Astrocyte (in vitro differentiated cells and primary cell): Measurements from ENCODE around the gene FA2H. TPM values are rescaled to one million over a fixed set of nuclear protein-coding genes. Genes with fewer than 3 reads are reported as not detected.

ENCODE experiments used
- DNase-seq: peaks from one replicate; pipeline ENCODE4 v3.0.0-alpha.2; 2010; ENCODE audit warnings: low read depth
- FAIRE-seq: peaks from 2 replicates; lab custom pipeline; 2011; peaks lifted over from hg19 to GRCh38; lab: Jason Lieb, UNC
- H2AFZ ChIP-seq: 2 replicates; pipeline ENCODE4 v1.6.0; 2012; ENCODE audit warnings: low read depth, low read length, inconsistent platforms
- H3K27ac ChIP-seq: 2 replicates; pipeline ENCODE4 v1.5.1; 2011; ENCODE audit warnings: low read depth, low read length, inconsistent platforms
- H3K27me3 ChIP-seq: 2 replicates; pipeline ENCODE4 v1.6.0; 2011; ENCODE audit warnings: low read length, inconsistent platforms; ENCODE audit not compliant: insufficient read depth
- H3K36me3 ChIP-seq: 2 replicates; pipeline ENCODE4 v1.5.1; 2011; ENCODE audit warnings: low read length, inconsistent platforms; ENCODE audit not compliant: insufficient read depth
- H3K4me1 ChIP-seq: 2 replicates; pipeline ENCODE4 v1.5.1; 2011; ENCODE audit warnings: low read length, inconsistent platforms; ENCODE audit not compliant: insufficient read depth
- H3K4me2 ChIP-seq: 2 replicates; pipeline ENCODE4 v1.6.0; 2012; ENCODE audit warnings: low read length, inconsistent platforms
- H3K4me3 ChIP-seq: 2 replicates; pipeline ENCODE4 v1.5.1; 2011; ENCODE audit warnings: low read depth, mild to moderate bottlenecking, low read length, inconsistent platforms; ENCODE audit not compliant: insufficient read depth
- H3K79me2 ChIP-seq: 2 replicates; pipeline ENCODE4 v1.6.0; 2012; ENCODE audit warnings: mild to moderate bottlenecking, low read length, inconsistent platforms; ENCODE audit not compliant: insufficient read depth
- H3K9ac ChIP-seq: 2 replicates; pipeline ENCODE4 v1.6.0; 2012; ENCODE audit warnings: mild to moderate bottlenecking, low read length, inconsistent platforms
- H3K9me3 ChIP-seq: 2 replicates; pipeline ENCODE4 v1.5.1; 2012; ENCODE audit warnings: low read depth, mild to moderate bottlenecking, low read length, inconsistent platforms; ENCODE audit not compliant: insufficient read depth
- H4K20me1 ChIP-seq: 2 replicates; pipeline ENCODE4 v1.6.0; 2012; ENCODE audit warnings: low read length, inconsistent platforms; ENCODE audit not compliant: insufficient read depth
- H3K27ac Mint-ChIP-seq: one replicate; pipeline ENCODE4 v1.8.0; 2021; ENCODE audit warnings: mild to moderate bottlenecking, mixed read lengths; ENCODE audit not compliant: unreplicated experiment
- H3K27me3 Mint-ChIP-seq: one replicate; pipeline ENCODE4 v1.8.0; 2021; ENCODE audit warnings: low read depth, mixed read lengths; ENCODE audit not compliant: unreplicated experiment
- H3K36me3 Mint-ChIP-seq: one replicate; pipeline ENCODE4 v1.8.0; 2021; ENCODE audit warnings: low read depth, mixed read lengths; ENCODE audit not compliant: unreplicated experiment
- H3K4me1 Mint-ChIP-seq: one replicate; pipeline ENCODE4 v1.8.0; 2021; ENCODE audit warnings: low read depth, mixed read lengths; ENCODE audit not compliant: unreplicated experiment
- H3K4me3 Mint-ChIP-seq: one replicate; pipeline ENCODE4 v1.8.0; 2021; ENCODE audit warnings: mild to moderate bottlenecking, moderate library complexity, mixed read lengths; ENCODE audit not compliant: unreplicated experiment
- H3K9me3 Mint-ChIP-seq: one replicate; pipeline ENCODE4 v1.8.0; 2021; ENCODE audit warnings: mild to moderate bottlenecking, mixed read lengths; ENCODE audit not compliant: unreplicated experiment
- EZH2 ChIP-seq: IDR thresholded peaks from 2 replicates; pipeline ENCODE4 v1.6.1; 2012; ENCODE audit warnings: mild to moderate bottlenecking, low read length, inconsistent platforms; ENCODE audit not compliant: insufficient read depth
- total RNA-seq: library from RNA; stranded (reverse); gene quantifications from 2 replicates; pipeline ENCODE4 v1.2.1, GENCODE V29; 2021
- TF ChIP-seq, protein P1 (sequence below): IDR thresholded peaks from 2 replicates; pipeline ENCODE4 v1.5.1; 2011; ENCODE audit warnings: low read depth, mild to moderate bottlenecking, inconsistent platforms, low read length, moderate library complexity; ENCODE audit not compliant: insufficient read depth

The FA2H gene
- total RNA-seq, 1 donor from 2014 or later, result 0.14 TPM

DNA sequence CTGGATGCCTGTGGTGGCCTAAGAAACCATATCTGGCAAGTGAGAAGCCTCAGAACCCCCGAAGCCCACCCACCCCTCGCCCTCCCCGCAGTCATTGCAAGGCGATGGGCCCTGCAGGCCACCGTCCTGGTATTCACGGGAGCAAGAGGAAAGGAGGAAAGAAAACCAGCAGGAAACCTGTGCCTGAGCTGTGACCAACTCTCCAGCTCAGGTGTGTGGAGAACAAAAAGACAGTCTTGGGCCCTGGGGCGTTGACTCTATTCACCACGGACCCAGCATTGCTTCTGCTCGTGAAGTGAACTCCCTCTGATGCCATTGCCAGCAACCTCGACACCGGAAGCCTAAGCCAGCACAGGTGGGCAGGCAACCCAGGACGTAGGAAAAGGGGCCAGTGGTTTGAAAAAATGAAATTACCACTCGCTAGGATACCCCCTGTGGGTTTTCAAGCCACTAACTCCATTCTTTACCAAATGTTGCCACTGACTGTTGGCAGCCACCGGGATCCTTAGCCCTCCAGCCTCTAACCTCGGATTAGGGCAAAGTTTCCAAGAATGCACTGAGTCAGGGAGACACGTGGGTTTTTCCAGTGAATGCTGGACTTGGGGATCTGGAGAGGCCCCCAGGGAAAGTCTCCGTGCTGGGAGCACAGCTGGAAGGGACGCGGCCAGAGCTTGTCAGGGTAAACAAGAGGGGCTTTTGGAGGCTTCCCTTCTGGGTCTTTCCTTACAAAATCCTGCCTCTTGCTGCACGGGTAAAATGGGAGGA, 25.1 kb downstream of the FA2H start:
- TF ChIP-seq, protein P1, sequence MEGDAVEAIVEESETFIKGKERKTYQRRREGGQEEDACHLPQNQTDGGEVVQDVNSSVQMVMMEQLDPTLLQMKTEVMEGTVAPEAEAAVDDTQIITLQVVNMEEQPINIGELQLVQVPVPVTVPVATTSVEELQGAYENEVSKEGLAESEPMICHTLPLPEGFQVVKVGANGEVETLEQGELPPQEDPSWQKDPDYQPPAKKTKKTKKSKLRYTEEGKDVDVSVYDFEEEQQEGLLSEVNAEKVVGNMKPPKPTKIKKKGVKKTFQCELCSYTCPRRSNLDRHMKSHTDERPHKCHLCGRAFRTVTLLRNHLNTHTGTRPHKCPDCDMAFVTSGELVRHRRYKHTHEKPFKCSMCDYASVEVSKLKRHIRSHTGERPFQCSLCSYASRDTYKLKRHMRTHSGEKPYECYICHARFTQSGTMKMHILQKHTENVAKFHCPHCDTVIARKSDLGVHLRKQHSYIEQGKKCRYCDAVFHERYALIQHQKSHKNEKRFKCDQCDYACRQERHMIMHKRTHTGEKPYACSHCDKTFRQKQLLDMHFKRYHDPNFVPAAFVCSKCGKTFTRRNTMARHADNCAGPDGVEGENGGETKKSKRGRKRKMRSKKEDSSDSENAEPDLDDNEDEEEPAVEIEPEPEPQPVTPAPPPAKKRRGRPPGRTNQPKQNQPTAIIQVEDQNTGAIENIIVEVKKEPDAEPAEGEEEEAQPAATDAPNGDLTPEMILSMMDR, result no peak
- TF ChIP-seq EZH2, result no peak
- Histone ChIP-seq H2AFZ (no peak overlapping the region), H3K9me3 (no peaks in the 10 kb centered on the region), H3K9ac (no peak overlapping the region), H3K27me3 (no peaks in the 10 kb centered on the region), H3K4me1 (peaks cover 3% of the 10 kb centered on the region), H4K20me1 (no peaks in the 10 kb centered on the region), H3K4me3 (no peak overlapping the region), H3K27ac (no peak overlapping the region), H3K4me2 (no peak overlapping the region), H3K36me3 (no peaks in the 10 kb centered on the region), H3K79me2 (no peaks in the 10 kb centered on the region)
- Mint-ChIP-seq H3K4me3 (no peak overlapping the region), H3K4me1 (peaks cover 2% of the 10 kb centered on the region), H3K36me3 (no peaks in the 10 kb centered on the region), H3K27ac (no peak overlapping the region), H3K9me3 (no peaks in the 10 kb centered on the region), H3K27me3 (peaks cover 18% of the 10 kb centered on the region)
- DNase-seq (no peak), FAIRE-seq (no peak)

DNA sequence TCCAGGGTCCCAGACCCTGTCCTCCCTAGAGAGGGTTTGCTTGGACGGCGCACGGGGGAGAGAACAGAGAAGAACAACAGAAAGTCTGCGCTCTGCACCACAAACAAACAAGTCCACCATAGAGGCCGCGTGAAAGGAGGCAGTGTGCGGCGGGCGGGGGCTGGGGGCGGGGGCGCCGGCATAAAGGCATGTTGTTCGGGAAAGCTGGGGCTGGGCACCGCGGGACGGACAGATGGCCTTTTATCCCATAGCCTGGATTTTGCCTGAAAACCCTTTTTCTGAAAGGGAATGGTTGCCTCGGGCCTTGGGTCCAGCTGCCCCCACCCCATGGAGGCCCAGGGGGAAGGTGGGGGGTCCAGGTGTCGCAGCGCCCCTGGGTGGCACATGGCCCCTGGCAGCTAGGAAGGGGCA, 26.0 kb downstream of the FA2H start:
- no peak overlapping the region for H3K9ac ChIP-seq
- H4K20me1 ChIP-seq, result no peaks in the 10 kb centered on the region
- FAIRE-seq, result no peak
- no peak overlapping the region for H3K27ac ChIP-seq
- H2AFZ ChIP-seq, result no peak overlapping the region
- Mint-ChIP-seq H3K4me1 (peaks cover 5% of the 10 kb centered on the region), H3K27ac (no peak overlapping the region), H3K9me3 (no peaks in the 10 kb centered on the region), H3K36me3 (no peaks in the 10 kb centered on the region), H3K4me3 (no peak overlapping the region), H3K27me3 (peaks cover 18% of the 10 kb centered on the region)
- no peak overlapping the region for H3K4me2 ChIP-seq
- no peaks in the 10 kb centered on the region for H3K27me3 ChIP-seq
- H3K36me3 ChIP-seq, result no peaks in the 10 kb centered on the region
- DNase-seq, result no peak
- TF ChIP-seq, protein P1, result no peak
- TF ChIP-seq EZH2, result no peak
- no peaks in the 10 kb centered on the region for H3K9me3 ChIP-seq
- no peaks in the 10 kb centered on the region for H3K79me2 ChIP-seq
- H3K4me1 ChIP-seq, result peaks cover 10% of the 10 kb centered on the region
- H3K4me3 ChIP-seq, result no peak overlapping the region
